A549 (cell line): ENCODE data around the gene RERE. TPM values are rescaled to one million over a fixed set of nuclear protein-coding genes. Genes with fewer than 3 reads are reported as not detected.

ENCODE experiments used
- ATAC-seq, 2 experiments: fragments of 200-7000 bp in 1 of 2; fragments of >200 bp in 1 of 2; cut with Nextera tagmentation in 1 of 2; cut with Tn5 transposase in 1 of 2; 3 replicates each; pipeline versions ENCODE4 v1.8.0 to v1.9.1; 2018 to 2020; ENCODE audit warnings: mild to moderate bottlenecking in 1 of 2, moderate library complexity in 1 of 2
- CTCF ChIA-PET: fragments of 300-600 bp; sonication (Branson Sonifier 250); formaldehyde crosslinking; extraction: SDS; loops from one replicate; lab custom pipeline; 2021; ENCODE audit warnings: antibody characterized with exemption, inconsistent platforms; lab: Yijun Ruan, JAX
- POLR2A ChIA-PET: fragments of 350-600 bp; formaldehyde crosslinking; extraction: SDS; loops from one replicate; lab custom pipeline; 2021; ENCODE audit warnings: antibody characterized with exemption, inconsistent platforms; lab: Yijun Ruan, JAX
- DNase-seq, 2 experiments: peaks; one replicate each; pipeline versions ENCODE4 v3.0.0 to v3.0.0-alpha.2; 2011 to 2016; ENCODE audit warnings: low read depth in 1 of 2, low spot score in 1 of 2
- FAIRE-seq: peaks from 2 replicates; lab custom pipeline; 2011; peaks lifted over from hg19 to GRCh38; lab: Jason Lieb, UNC
- H3K27ac ChIP-seq, 2 experiments: fragments of >200 bp; sonication (Bioruptor Twin); formaldehyde crosslinking; 3 replicates each; pipeline ENCODE4 v1.5.1; 2016 to 2017
- H3K4me1 ChIP-seq: fragments of >200 bp; sonication (Bioruptor Twin); formaldehyde crosslinking; 3 replicates; pipeline ENCODE4 v1.6.1; 2016
- H3K4me2 ChIP-seq: fragments of >200 bp; sonication (Bioruptor Twin); formaldehyde crosslinking; 3 replicates; pipeline ENCODE4 v1.6.1; 2016
- H3K4me3 ChIP-seq: fragments of >200 bp; sonication (Bioruptor Twin); formaldehyde crosslinking; 3 replicates; pipeline ENCODE4 v1.5.1; 2016
- H3K9me3 ChIP-seq: fragments of >200 bp; sonication (Bioruptor Twin); formaldehyde crosslinking; 3 replicates; pipeline ENCODE4 v1.6.1; 2016
- BHLHE40 ChIP-seq: IDR thresholded peaks from 2 replicates; pipeline ENCODE4 v1.6.1; 2012; ENCODE audit warnings: low read depth, low read length, inconsistent platforms
- CHD2 ChIP-seq: fragments of 150-350 bp; IDR thresholded peaks from 2 replicates; pipeline ENCODE4 v1.6.1; 2014; ENCODE audit warnings: low read length; ENCODE audit not compliant: partially characterized antibody
- EHF ChIP-seq: fragments of 250-450 bp; sonication (Bioruptor Pico); IDR thresholded peaks from 2 replicates; pipeline ENCODE4 v1.5.0; 2020; ENCODE audit warnings: mild to moderate bottlenecking
- EHMT2 ChIP-seq: fragments of 200-600 bp; sonication (generic); IDR thresholded peaks from 2 replicates; pipeline ENCODE4 v1.6.1; 2016; ENCODE audit warnings: antibody characterized with exemption, low read depth, mild to moderate bottlenecking, moderate library complexity
- FOSL2 ChIP-seq, 2 experiments: fragments of 450-650 bp in 1 of 2; fragments of >200 bp in 1 of 2; sonication (Bioruptor Twin) in 1 of 2; formaldehyde crosslinking; IDR thresholded peaks; 2 replicates each; pipeline versions ENCODE4 v1.5.0 to v1.6.1; 2016 to 2020; ENCODE audit warnings: mild to moderate bottlenecking in 1 of 2, moderate library complexity in 1 of 2
- FOXS1 ChIP-seq: fragments of 250-450 bp; sonication (Bioruptor Pico); IDR thresholded peaks from 2 replicates; pipeline ENCODE4 v1.5.0; 2020; ENCODE audit warnings: mild to moderate bottlenecking, moderate library complexity
- GATA3 ChIP-seq: IDR thresholded peaks from 2 replicates; pipeline ENCODE4 v1.6.1; 2012; ENCODE audit warnings: borderline replicate concordance
- HEYL ChIP-seq: fragments of 250-450 bp; sonication (Bioruptor Pico); IDR thresholded peaks from 2 replicates; pipeline ENCODE4 v1.8.0; 2021; ENCODE audit warnings: mild to moderate bottlenecking, moderate library complexity
- HOXB13 ChIP-seq: fragments of 250-450 bp; sonication (Bioruptor Pico); IDR thresholded peaks from 2 replicates; pipeline ENCODE4 v1.5.0; 2020; ENCODE audit warnings: low read depth, mild to moderate bottlenecking, moderate library complexity
- HOXB5 ChIP-seq: fragments of 250-450 bp; sonication (Bioruptor Pico); IDR thresholded peaks from 2 replicates; pipeline ENCODE4 v1.5.0; 2020; ENCODE audit warnings: mild to moderate bottlenecking, moderate library complexity
- JUNB ChIP-seq: fragments of >200 bp; sonication (Bioruptor Twin); formaldehyde crosslinking; IDR thresholded peaks from 2 replicates; pipeline ENCODE4 v1.6.1; 2016
- KDM5A ChIP-seq: fragments of 200-600 bp; sonication (generic); IDR thresholded peaks from 2 replicates; pipeline ENCODE4 v1.6.1; 2016; ENCODE audit warnings: antibody characterized with exemption, mild to moderate bottlenecking
- MAZ ChIP-seq: fragments of 150-350 bp; IDR thresholded peaks from 2 replicates; pipeline ENCODE4 v1.6.1; 2014; ENCODE audit warnings: antibody characterized with exemption, low read depth, low read length, borderline replicate concordance
- MYC ChIP-seq: IDR thresholded peaks from 2 replicates; pipeline ENCODE4 v1.6.1; 2012; ENCODE audit warnings: mild to moderate bottlenecking, inconsistent platforms, low read length, improper control_type of control experiment, borderline replicate concordance
- NPAS2 ChIP-seq: fragments of 250-450 bp; sonication (Bioruptor Pico); IDR thresholded peaks from 2 replicates; pipeline ENCODE4 v1.8.0; 2022; ENCODE audit warnings: mild to moderate bottlenecking, moderate library complexity, borderline replicate concordance
- PHF8 ChIP-seq: fragments of 200-600 bp; sonication (generic); IDR thresholded peaks from 2 replicates; pipeline ENCODE4 v1.6.1; 2016; ENCODE audit warnings: low read depth, mild to moderate bottlenecking, antibody characterized with exemption, moderate library complexity, borderline replicate concordance
- RAD21 ChIP-seq, 2 experiments: fragments of >200 bp in 1 of 2; sonication (Bioruptor Twin) in 1 of 2; formaldehyde crosslinking in 1 of 2; IDR thresholded peaks in 1 of 2; conservative IDR thresholded peaks in 1 of 2; 2 replicates in 1 of 2; 3 replicates in 1 of 2; pipeline ENCODE4 v1.6.1; 2012 to 2018; ENCODE audit warnings: inconsistent platforms in 1 of 2
- RCOR1 ChIP-seq: fragments of 150-350 bp; IDR thresholded peaks from 2 replicates; pipeline ENCODE4 v1.6.1; 2014; ENCODE audit warnings: antibody characterized with exemption, low read length, low read depth
- RFX5 ChIP-seq: fragments of 450-650 bp; IDR thresholded peaks from 2 replicates; pipeline ENCODE4 v1.7.1; 2014; ENCODE audit warnings: antibody characterized with exemption, mild to moderate bottlenecking, moderate library complexity
- SMC3 ChIP-seq: fragments of >200 bp; sonication (Bioruptor Twin); formaldehyde crosslinking; IDR thresholded peaks from 3 replicates; pipeline ENCODE4 v1.6.1; 2018; ENCODE audit warnings: inconsistent platforms
- SREBF2 ChIP-seq: fragments of 450-650 bp; IDR thresholded peaks from 2 replicates; pipeline ENCODE4 v1.6.1; 2014; ENCODE audit warnings: mild to moderate bottlenecking, moderate library complexity
- TFCP2L1 ChIP-seq: fragments of 250-450 bp; sonication (Bioruptor Pico); IDR thresholded peaks from 2 replicates; pipeline ENCODE4 v1.5.0; 2021; ENCODE audit warnings: mild to moderate bottlenecking
- ZC3H11A ChIP-seq: fragments of 450-650 bp; IDR thresholded peaks from 2 replicates; pipeline ENCODE4 v1.6.1; 2014; ENCODE audit warnings: antibody characterized with exemption, mild to moderate bottlenecking
- ZFP36 ChIP-seq: fragments of 450-650 bp; IDR thresholded peaks from 2 replicates; pipeline ENCODE4 v1.6.1; 2014; ENCODE audit warnings: borderline replicate concordance; ENCODE audit not compliant: partially characterized antibody
- ZNF302 ChIP-seq: fragments of 250-450 bp; sonication (Bioruptor Pico); IDR thresholded peaks from 2 replicates; pipeline ENCODE4 v1.9.0; 2021; ENCODE audit warnings: inconsistent platforms, mild to moderate bottlenecking, moderate library complexity
- WGBS: methylation state at CpG from one replicate; pipeline ENCODE4 v1.1.6; 2017; ENCODE audit errors: missing lambda C conversion rate; 5-methylcytosine and 5-hydroxymethylcytosine counted together
- polyA plus RNA-seq, 4 experiments: library from polyadenylated mRNA; depleted of rRNA in 3 of 4; stranded (reverse); fragments of >200 nt; fragmentation: RNase III in 1 of 4; extraction: RNeasy Plus Mini Kit Qiagen cat#74134 plus additional on column Dnase treatment in 1 of 4; gene quantifications; 2 replicates in 3 of 4; 3 replicates in 1 of 4; pipeline ENCODE4 v1.2.3, GENCODE V29; 2011 to 2017
- TF ChIP-seq, protein P1 (sequence below): fragments of >200 bp; sonication (Bioruptor Twin); formaldehyde crosslinking; IDR thresholded peaks from 3 replicates; pipeline ENCODE4 v1.6.1; 2016
- TF ChIP-seq, protein P2 (sequence below): fragments of 250-450 bp; sonication (Bioruptor Pico); IDR thresholded peaks from 2 replicates; pipeline ENCODE4 v1.5.0; 2020; ENCODE audit warnings: low read depth, mild to moderate bottlenecking, moderate library complexity
- TF ChIP-seq, protein P3 (sequence below): IDR thresholded peaks from 2 replicates; pipeline ENCODE4 v1.6.1; 2012
- TF ChIP-seq, protein P4 (sequence below): fragments of 250-450 bp; sonication (Bioruptor Pico); IDR thresholded peaks from 2 replicates; pipeline ENCODE4 v1.5.0; 2021; ENCODE audit warnings: mild to moderate bottlenecking, moderate library complexity, borderline replicate concordance
- TF ChIP-seq, protein P5 (sequence below): fragments of >200 bp; sonication (Bioruptor Twin); formaldehyde crosslinking; IDR thresholded peaks from 2 replicates; pipeline ENCODE4 v1.6.1; 2016
- TF ChIP-seq, protein P6 (sequence below): IDR thresholded peaks from 2 replicates; pipeline ENCODE4 v1.6.1; 2012

RERE gene
- polyA plus RNA-seq, 2 of the 4 experiments (the other 2 are of a cell fraction), result 12.6 to 28.6 TPM

DNA sequence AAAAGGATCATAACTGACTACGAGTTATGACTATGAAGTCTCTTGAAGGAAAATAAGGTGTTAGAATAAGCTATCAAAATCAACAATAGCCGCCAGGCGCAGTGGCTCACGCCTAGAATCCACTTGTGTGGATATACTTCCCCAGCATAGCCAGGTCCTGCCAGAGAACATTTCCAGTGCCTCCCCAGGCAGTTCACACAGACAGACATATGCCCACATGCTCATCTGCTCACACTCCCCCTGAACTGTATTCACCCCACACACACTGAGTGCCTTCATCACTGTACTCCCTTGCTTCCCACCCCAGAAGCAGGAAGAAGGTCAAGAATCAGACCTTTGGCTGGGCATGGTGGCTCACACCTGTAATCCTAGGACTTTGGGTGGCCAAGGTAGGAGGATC lies 6.5 kb downstream of the RERE start:
- ATAC-seq (no peak; a peak in 2 of 6 replicates), FAIRE-seq (no peak)
- CTCF ChIA-PET, result interaction anchor here (1.0 to 1.2 kb wide), 3 partner anchors 18 to 84 kb away, joined by 3 to 5 read pairs (median 3); no protein-coding TSS in a partner anchor

DNA sequence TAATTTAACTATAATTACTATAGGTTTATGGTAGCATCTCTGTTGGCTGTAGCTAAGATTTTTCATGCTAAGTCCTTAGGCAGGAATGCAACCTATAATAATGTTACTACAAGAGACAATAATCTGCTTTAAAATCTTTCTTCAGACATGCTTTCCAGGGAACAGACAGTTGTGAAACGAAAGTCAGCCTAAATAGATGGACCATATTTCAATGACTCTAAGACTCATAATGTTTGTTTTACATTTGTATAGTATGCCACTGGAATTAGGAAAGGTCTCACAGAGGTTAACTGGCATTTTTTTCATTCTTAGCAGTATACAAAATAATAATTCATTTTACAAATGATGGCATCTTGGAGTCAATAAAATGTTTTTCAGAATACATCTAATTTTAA lies 8.1 kb downstream of the RERE start:
- 31% methylated on average over 1 of the region's 1 CpG for WGBS
- DNase-seq, result no peak
- no peak for TF ChIP-seq NPAS2 (CRISPR knock-in tag)
- no peak for TF ChIP-seq ZFP36
- no peak for TF ChIP-seq RFX5
- TF ChIP-seq ZC3H11A, result no peak
- no peak for TF ChIP-seq RAD21 (conservative IDR thresholded peaks at IDR 0.05 in 1 of 2, IDR thresholded peaks at IDR 0.05 in 1 of 2)
- TF ChIP-seq CHD2, result no peak
- no peak for TF ChIP-seq SMC3
- TF ChIP-seq, protein P1, sequence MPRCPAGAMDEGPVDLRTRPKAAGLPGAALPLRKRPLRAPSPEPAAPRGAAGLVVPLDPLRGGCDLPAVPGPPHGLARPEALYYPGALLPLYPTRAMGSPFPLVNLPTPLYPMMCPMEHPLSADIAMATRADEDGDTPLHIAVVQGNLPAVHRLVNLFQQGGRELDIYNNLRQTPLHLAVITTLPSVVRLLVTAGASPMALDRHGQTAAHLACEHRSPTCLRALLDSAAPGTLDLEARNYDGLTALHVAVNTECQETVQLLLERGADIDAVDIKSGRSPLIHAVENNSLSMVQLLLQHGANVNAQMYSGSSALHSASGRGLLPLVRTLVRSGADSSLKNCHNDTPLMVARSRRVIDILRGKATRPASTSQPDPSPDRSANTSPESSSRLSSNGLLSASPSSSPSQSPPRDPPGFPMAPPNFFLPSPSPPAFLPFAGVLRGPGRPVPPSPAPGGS, result no peak
- TF ChIP-seq RCOR1, result no peak
- TF ChIP-seq, protein P2, sequence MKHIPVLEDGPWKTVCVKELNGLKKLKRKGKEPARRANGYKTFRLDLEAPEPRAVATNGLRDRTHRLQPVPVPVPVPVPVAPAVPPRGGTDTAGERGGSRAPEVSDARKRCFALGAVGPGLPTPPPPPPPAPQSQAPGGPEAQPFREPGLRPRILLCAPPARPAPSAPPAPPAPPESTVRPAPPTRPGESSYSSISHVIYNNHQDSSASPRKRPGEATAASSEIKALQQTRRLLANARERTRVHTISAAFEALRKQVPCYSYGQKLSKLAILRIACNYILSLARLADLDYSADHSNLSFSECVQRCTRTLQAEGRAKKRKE (CRISPR knock-in tag), result no peak
- TF ChIP-seq, protein P3, sequence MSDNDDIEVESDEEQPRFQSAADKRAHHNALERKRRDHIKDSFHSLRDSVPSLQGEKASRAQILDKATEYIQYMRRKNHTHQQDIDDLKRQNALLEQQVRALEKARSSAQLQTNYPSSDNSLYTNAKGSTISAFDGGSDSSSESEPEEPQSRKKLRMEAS, result no peak
- no peak for TF ChIP-seq JUNB
- no peak for TF ChIP-seq EHF (CRISPR knock-in tag)
- TF ChIP-seq HEYL (CRISPR knock-in tag), result no peak
- no peak for TF ChIP-seq KDM5A
- TF ChIP-seq BHLHE40, result no peak
- TF ChIP-seq, protein P4, sequence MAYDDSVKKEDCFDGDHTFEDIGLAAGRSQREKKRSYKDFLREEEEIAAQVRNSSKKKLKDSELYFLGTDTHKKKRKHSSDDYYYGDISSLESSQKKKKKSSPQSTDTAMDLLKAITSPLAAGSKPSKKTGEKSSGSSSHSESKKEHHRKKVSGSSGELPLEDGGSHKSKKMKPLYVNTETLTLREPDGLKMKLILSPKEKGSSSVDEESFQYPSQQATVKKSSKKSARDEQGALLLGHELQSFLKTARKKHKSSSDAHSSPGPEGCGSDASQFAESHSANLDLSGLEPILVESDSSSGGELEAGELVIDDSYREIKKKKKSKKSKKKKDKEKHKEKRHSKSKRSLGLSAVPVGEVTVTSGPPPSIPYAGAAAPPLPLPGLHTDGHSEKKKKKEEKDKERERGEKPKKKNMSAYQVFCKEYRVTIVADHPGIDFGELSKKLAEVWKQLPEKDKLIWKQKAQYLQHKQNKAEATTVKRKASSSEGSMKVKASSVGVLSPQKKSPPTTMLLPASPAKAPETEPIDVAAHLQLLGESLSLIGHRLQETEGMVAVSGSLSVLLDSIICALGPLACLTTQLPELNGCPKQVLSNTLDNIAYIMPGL (CRISPR knock-in tag), result no peak
- TF ChIP-seq GATA3, result no peak
- no peak for TF ChIP-seq PHF8
- no peak for ATAC-seq
- Histone ChIP-seq H3K4me2 (peak overlapping the region; percentile 10; the same call in 1 of the 3 replicates), H3K4me3 (no peak overlapping the region), H3K27ac (no peak overlapping the region), H3K4me1 (peaks cover 25% of the 10 kb centered on the region), H3K9me3 (no peaks in the 10 kb centered on the region)
- ChIA-PET POLR2A (interaction anchor here (1.0 kb wide), 1 partner anchor 8 kb away, joined by 5 read pairs; the partner anchor contains the start of gene RERE), CTCF (interaction anchor here (1.0 kb wide), 1 partner anchor 39 kb away, joined by 3 read pairs; no protein-coding TSS in a partner anchor)
- no peak for FAIRE-seq

More for the DNA sequence above, 6.5 kb downstream of the RERE start:
- POLR2A ChIA-PET, result no interaction called here
- H3K4me2 ChIP-seq, result no peak overlapping the region
- H3K27ac ChIP-seq, result no peak overlapping the region
- WGBS, result 86% methylated on average over 4 of the region's 4 CpGs
- no peak for TF ChIP-seq HOXB5 (CRISPR knock-in tag)
- TF ChIP-seq SREBF2, result no peak
- no peak for TF ChIP-seq MYC
- no peak for TF ChIP-seq TFCP2L1 (CRISPR knock-in tag)
- no peak for TF ChIP-seq EHF (CRISPR knock-in tag)
- TF ChIP-seq, protein P5, sequence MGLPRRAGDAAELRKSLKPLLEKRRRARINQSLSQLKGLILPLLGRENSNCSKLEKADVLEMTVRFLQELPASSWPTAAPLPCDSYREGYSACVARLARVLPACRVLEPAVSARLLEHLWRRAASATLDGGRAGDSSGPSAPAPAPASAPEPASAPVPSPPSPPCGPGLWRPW, result no peak
- no peak for TF ChIP-seq MAZ
- no peak for TF ChIP-seq CHD2
- TF ChIP-seq HOXB13, result no peak
- TF ChIP-seq FOXS1 (CRISPR knock-in tag), result no peak
- TF ChIP-seq, protein P6, sequence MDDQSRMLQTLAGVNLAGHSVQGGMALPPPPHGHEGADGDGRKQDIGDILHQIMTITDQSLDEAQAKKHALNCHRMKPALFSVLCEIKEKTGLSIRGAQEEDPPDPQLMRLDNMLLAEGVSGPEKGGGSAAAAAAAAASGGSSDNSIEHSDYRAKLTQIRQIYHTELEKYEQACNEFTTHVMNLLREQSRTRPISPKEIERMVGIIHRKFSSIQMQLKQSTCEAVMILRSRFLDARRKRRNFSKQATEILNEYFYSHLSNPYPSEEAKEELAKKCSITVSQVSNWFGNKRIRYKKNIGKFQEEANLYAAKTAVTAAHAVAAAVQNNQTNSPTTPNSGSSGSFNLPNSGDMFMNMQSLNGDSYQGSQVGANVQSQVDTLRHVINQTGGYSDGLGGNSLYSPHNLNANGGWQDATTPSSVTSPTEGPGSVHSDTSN, result no peak
- no peak for TF ChIP-seq PHF8
- TF ChIP-seq ZNF302 (CRISPR knock-in tag), result no peak
- TF ChIP-seq GATA3, result no peak
- TF ChIP-seq JUNB, result no peak
- no peak for TF ChIP-seq EHMT2
- no peak for TF ChIP-seq NPAS2 (CRISPR knock-in tag)
- TF ChIP-seq FOSL2 (IDR thresholded peaks at IDR 0.05), result no peak
- TF ChIP-seq FOSL2 (CRISPR knock-in tag; IDR thresholded peaks at IDR 0.05), result no peak
- TF ChIP-seq, all 56 proteins: peak for 0
- no peak overlapping the region for H3K4me3 ChIP-seq
- H3K4me1 ChIP-seq, result peaks cover 41% of the 10 kb centered on the region
- no peaks in the 10 kb centered on the region for H3K9me3 ChIP-seq
- DNase-seq, result no peak
